ENCODE measurements around the gene USP54.
A peak's percentile ranks its signal among the peaks of the same experiment; 100 is the strongest.
"Not testable (repeated sequence)": the region's sequence is repeated elsewhere in the genome, so short reads cannot be mapped to it uniquely, and the experiment has no call there.

Gene USP54

GRCh38 chr10:73590881-73591799 is at the start of gene USP54:
USP54 (minus strand) TSS chr10:73591342; CDS start chr10:73575658, 15,684 bp downstream.
- DNase-seq = no peak

GRCh38 chr10:73639286-73639685 is 48.1 kb upstream of the USP54 start:
- no peak for DNase-seq

- no peak for DNase-seq
These were observed 44.6 kb upstream of the USP54 start for GRCh38 chr10:73635781-73636180.

GRCh38 chr10:73634421-73634820 is 43.3 kb upstream of the USP54 start:
- DNase-seq = no peak

- DNase-seq = no peak
These were observed 38.0 kb upstream of the USP54 start for GRCh38 chr10:73629165-73629564.

- no peak for DNase-seq
These were observed 37.3 kb upstream of the USP54 start for GRCh38 chr10:73628405-73628804.

- no peak for DNase-seq
These were observed 36.2 kb upstream of the USP54 start for GRCh38 chr10:73627300-73627699.

- peak; percentile 95 for DNase-seq
These were observed 35.0 kb upstream of the USP54 start for GRCh38 chr10:73625884-73626752.

- DNase-seq = peak; percentile 14
These were observed 34.1 kb upstream of the USP54 start for GRCh38 chr10:73625004-73625883.

GRCh38 chr10:73623056-73623455 is 31.9 kb upstream of the USP54 start:
- no peak for DNase-seq

- DNase-seq = not testable (repeated sequence)
These were observed 29.8 kb upstream of the USP54 start for GRCh38 chr10:73620974-73621373.

GRCh38 chr10:73617143-73617542 is 26.0 kb upstream of the USP54 start:
- DNase-seq = not testable (repeated sequence)

- no peak for DNase-seq
These were observed 23.6 kb upstream of the USP54 start for GRCh38 chr10:73614720-73615119.

- no peak for DNase-seq
These were observed 18.0 kb upstream of the USP54 start for GRCh38 chr10:73609116-73609515.

GRCh38 chr10:73601486-73601921 is 10.4 kb upstream of the USP54 start:
- peak; percentile 17 for DNase-seq

- DNase-seq = no peak
These were observed 6.2 kb upstream of the USP54 start for GRCh38 chr10:73597346-73597745.

- DNase-seq = no peak
These were observed 2.7 kb upstream of the USP54 start for GRCh38 chr10:73593812-73594211.

GRCh38 chr10:73593110-73593509 is 2.0 kb upstream of the USP54 start:
- DNase-seq = no peak

- no peak for DNase-seq
These were observed 975 bp upstream of the USP54 start for GRCh38 chr10:73591935-73592699.

GRCh38 chr10:73589563-73590126 is 1.5 kb downstream of the USP54 start:
- DNase-seq = no peak

- DNase-seq = no peak
These were observed 2.5 kb downstream of the USP54 start for GRCh38 chr10:73588656-73589055.
